NCI-H2081 treated with DMSO at 0.1 percent for 48 hours (cell line): Measurements from ENCODE around the gene OR5AU1.
A peak's percentile ranks its signal among the peaks of the same experiment; 100 is the strongest.

Experiments
- DNase-seq: peaks from one replicate; lab custom pipeline; 2025; lab: John Stamatoyannopoulos, UW

OR5AU1 gene

GRCh38 chr14:21107283-21107800 lies 48.5 kb downstream of the OR5AU1 start:
- DNase-seq = no peak

DNA sequence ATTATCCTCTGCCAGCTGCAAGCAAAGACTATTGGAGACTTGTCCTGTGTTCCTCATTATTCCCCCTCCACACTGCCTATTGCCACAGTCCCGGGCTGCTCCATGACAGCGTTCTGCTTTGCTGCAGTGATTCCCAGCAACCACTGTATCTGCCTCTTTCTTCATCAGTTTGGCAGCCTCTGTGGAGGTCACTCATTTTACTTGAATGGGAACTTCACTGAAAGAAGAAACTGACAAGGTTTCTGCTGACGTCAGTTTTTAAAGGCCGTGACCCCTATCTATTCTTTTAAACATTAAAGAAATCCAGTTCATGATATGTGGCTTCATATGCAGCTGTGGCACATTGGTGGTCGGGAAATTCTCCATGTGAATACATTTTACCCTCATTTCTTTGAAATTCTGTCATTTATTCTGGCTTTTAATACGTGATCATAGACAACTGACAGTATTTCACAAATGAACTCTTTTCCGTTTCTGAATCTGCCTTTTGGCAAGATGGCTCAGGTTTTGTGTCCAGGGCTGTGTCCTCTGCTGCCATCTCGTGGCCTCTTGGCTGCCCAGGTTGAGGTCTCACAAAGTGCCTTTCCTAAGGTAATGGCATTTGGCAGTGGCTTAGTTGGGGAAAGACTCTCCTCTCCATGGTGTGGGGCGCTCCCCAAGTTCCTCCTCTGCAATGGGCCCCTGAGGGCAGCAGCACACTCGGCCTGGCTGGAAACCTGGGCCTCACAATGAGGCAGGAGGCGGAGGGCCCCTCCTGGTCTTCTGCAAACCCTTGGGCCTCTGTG lies 49.2 kb downstream of the OR5AU1 start:
- DNase-seq = peak; percentile 15

DNA sequence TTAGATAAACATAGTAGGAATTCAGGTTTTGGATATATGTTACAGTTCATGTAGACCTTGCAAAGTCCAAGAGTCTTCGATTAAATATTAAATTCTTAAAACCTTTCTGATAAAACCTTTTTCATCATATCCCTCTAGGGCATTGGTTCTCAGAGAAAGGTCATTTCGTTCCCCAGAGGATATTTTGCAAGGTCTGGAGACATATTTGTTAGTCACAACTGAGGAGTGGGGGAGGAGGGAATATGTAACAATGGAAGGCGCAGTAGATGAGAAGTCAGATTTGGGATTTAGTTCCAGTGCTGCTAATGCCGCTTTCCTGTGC lies 49.7 kb downstream of the OR5AU1 start:
- no peak for DNase-seq

DNA sequence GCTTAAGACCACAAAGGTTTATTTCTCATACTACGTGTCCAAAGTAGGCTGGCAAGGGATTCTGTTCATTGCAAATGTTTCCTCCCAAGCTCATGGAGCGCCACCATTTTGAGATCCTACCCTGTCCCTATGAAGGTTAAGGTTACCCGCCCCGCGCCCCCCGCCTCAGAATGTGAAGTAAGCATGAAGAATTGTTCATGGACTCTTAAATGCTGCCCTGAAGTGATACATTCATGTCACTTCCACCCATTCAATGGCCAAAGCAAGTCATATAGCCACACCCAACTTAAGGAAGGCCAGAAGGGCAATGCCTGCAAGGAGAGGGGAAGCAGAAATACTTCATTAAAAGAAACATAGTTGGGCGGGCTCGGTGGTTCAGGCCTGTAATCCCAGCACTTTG lies 50.8 kb downstream of the OR5AU1 start:
- DNase-seq = no peak
